ENCODE results near the gene TMEM91.

The TMEM91 gene

DNA sequence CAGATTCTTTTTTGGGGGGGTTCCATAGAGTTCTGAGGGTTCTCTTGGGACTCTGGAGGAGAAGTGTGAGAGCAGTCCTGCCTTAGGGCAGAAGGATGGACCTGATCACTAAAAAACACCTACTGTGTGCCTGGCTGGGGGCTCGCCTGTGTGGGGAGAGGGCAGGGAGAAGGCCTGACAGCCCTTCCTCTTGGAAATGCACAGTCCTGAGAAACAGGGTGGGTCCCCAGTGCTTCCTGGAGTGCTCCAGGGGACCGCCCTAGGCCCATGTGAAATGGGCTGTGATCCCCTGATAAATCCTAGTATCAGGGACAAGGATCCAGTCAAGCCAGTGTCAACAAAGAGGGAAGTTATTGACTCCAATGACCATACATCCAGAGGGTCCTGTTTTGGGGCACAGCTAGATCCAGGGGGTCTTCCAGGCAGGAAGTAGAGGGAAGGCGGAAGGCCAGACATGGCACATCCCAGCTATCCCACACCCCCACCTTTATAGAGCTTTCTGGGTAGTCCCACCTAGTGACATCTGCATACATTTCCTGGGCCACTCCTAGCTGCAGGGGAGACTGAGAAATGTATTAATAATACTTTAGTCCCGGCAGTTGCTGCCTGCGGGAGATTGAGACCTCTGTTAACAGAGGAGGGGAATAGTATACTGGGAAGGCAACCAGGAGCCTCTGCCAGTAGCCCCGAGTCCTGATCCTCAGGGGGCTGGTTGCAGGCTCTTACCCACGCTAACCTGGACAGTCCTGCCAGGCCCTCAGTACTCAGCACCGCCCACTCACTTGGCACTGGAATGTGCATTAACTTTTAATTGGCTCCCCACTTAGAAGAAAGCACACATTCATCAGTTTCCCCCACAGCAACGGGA is 35.0 kb downstream of the TMEM91 start:
- DNase-seq (ENCODE audit: low spot score), result no peak

DNA sequence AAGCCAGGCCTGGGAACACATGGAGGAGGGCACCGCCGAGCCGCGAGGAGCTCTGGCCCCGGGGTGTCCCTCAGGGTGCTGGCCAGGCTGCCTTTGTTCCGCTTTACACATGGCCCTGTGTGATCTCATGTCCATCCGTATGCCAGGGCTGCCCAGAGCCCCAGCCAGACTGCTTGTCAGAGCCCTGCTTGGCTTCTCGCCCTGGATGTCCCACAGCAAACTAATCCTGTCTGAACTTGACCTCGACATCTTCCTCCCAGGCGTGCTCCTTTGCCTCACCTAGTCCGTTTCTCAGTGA is 35.6 kb downstream of the TMEM91 start:
- DNase-seq (ENCODE audit: low spot score), result no peak

DNA sequence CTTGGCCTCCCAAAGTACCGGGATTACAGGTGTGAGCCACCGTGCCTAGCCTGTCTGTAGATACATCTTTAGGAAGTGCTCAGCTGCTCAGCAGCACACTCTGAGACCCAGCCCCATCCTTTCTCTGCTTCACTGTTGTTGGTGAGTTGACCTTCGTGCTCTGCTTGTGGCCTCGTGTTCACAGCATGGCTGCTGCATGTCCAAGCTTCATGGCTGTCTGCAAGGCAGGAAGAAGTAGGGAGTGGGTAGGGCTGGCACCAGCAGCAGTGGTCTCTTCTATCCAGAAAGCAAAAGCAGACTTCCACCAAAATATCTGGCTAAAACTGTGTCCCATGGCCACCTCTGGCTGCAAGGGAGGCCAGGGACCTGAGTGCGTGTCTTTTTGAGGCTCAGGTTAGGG is 36.6 kb downstream of the TMEM91 start:
- DNase-seq (ENCODE audit: low spot score), result no peak

DNA sequence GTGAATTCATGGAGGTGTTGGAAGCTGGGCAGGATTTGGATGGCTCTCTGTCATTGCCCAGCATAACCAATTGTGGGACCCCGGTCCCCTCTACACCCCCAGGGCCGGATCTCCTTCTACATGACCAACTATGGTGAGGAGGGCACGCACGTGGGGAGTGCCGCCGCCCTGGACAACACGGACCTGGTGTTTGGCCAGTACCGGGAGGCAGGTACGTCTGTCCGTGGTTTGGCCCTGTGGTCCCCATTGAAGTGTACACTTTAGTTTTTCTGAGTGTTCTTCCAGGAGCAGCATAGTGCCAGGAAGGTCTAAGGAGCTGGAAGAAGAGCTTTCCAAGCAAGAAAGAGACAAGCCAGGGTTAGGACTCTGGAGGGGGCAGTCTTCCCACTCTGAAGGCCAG is 37.6 kb downstream of the TMEM91 start:
- no peak for DNase-seq (ENCODE audit: low spot score)

DNA sequence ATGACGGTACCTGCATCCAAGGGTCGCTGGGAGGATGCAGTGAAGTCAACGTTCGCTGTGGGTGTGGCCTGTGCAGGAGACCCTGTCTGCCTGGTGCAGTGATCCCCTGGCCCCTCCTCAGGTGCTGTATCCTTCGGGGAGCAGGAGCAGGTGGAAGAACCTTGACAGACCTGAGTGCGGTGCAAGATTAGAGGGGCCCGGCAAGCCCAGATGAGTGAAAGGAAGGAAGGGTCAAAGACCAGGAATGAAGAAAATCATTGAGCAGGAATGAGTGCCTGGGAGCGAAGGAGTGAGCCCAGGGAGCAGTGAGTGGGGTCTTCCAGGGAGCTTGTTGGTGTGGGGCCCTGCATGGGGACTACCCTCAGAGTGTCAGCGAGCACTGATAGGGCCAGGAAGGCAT is 38.1 kb downstream of the TMEM91 start:
- DNase-seq (ENCODE audit: low spot score), result no peak

DNA sequence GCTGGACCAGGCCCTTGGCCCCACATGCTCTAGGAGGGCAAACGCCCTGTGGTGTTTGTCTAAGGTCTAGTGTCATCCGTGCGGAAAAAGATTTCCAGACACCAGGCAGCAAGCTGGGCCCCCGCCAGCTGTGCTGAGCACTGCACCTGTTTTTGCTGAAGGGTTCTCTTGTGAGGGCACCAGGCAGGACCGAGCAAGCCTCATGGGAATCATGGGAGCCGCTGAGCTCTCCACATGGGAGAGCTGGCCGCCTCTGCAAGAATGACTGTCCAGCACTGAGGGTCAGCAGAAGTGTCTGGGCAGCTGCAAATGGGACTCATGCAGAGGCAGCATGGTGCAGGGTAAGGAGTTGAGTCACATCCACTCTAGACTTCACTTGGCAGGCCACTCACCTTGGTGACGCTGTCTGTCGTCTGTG is 38.8 kb downstream of the TMEM91 start:
- no peak for DNase-seq (ENCODE audit: low spot score)

DNA sequence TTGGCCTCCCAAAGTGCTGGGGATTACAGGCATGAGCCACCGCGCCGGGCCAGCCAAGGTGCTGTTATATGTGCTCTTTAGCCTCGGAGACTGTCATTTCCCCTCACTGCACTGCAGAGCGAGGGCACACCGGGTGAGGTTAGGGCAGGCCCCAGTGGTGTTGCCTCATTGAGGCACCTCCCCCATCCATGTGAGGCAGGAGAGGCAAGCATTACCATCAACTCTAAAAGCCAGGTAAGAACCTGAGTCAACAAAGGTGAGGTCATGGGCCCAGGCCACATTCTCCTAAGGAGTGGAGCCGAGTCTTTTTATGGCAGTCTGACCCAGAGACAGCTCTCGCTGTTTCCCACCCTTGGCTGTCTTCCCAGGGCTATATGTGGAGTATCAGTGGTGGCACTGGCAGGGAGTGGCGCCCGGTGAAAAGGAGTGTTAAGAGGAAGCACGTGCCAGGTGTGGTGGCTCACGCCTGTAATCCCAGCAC is 39.9 kb downstream of the TMEM91 start:
- no peak for DNase-seq (ENCODE audit: low spot score)

DNA sequence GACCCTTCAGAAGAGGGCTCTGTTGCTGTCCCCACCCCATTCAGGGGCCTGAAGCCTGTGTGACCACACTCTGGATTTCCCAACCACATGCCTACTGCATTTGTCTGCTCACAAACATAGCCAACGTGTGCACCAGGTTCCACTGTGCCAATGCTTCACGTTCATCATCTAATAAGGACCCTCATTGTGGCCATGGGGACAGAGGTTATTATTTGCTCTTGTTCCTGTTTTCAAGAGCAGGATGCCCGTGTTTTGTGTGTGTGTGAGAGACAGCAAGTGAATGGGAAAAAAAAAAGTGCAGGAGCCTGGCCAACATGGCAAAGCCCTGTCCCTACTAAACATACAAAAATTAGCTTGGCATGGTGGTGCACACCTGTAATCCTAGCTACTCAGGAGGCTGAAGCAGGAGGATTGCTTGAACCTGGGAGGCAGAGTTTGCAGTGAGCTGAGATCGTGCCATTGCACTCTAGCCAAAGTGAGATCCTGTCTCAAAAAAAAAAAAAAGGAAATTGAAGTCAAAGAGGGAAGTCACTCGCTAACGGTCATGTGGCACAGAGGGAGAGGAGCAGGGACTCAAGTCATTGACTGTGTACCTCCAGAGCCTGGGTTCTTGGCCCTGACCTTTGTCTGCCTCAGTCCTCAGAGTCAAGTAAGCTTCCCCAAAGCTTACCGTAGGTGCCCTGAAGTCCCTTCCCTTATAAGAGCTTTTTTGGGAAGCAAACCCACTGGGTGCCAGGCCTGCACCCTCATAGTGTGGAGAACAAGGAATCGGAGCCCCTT is 44.0 kb downstream of the TMEM91 start:
- no peak for DNase-seq (ENCODE audit: low spot score)

DNA sequence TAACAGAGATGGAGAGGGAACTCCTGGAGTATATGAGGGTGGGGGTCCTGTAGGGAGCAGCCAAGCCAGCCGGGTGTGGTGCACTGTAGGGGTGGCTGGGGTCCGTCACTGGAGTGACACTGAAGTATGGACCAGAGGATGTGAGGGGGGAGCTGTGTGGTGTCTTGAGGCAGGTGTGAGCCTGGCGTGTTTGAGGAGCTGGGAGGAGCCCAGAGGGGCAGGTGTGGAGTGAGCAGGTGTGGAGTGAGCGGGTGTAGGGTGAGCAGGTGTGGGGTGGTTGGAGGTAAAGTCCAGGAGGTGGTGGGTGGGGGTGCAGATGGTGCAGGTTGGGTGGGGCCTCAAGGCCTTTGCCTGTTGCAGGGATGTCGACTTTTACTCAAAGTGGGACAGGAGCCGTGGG is 45.0 kb downstream of the TMEM91 start:
- DNase-seq (ENCODE audit: low spot score), result no peak

DNA sequence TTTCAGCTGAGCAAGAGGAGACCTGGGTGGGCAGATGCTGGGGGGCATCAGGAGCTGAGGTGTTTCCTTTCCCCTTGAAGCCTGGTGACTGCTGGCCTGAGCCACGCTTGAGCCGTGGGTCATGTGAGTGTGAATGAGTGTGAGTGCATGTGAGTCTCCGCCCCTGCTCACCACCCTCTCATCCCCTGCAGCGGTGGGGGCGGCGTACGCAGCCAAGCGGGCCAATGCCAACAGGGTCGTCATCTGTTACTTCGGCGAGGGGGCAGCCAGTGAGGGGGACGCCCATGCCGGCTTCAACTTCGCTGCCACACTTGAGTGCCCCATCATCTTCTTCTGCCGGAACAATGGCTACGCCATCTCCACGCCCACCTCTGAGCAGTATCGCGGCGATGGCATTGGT is 45.6 kb downstream of the TMEM91 start:
- DNase-seq (ENCODE audit: low spot score), result no peak

DNA sequence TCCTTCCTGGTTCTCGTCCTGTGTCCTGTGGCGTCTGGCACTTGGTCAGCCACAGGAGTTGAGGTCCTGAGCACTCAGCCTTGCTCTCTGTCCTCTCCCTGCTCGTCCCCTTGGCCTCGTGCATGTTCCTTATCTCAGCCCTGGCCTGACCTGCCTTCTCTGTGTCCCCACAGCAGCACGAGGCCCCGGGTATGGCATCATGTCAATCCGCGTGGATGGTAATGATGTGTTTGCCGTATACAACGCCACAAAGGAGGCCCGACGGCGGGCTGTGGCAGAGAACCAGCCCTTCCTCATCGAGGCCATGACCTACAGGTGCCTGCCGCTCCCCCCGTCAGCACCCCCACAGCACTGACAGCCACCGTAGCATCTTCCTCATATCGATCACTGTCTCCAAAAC is 46.1 kb downstream of the TMEM91 start:
- DNase-seq (ENCODE audit: low spot score), result no peak

DNA sequence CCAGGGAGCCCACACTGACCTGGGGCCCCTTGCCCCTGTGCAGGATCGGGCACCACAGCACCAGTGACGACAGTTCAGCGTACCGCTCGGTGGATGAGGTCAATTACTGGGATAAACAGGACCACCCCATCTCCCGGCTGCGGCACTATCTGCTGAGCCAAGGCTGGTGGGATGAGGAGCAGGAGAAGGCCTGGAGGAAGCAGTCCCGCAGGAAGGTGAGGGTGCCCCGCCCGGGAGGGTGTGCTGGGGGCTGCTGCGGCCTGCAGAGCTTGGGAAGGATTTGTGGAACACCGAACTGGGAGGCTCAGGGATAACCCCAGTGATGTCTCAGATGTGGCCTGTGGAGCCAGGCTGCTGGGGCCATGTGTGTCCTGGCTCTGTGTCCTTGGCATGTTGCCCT is 46.6 kb downstream of the TMEM91 start:
- no peak for DNase-seq (ENCODE audit: low spot score)

DNA sequence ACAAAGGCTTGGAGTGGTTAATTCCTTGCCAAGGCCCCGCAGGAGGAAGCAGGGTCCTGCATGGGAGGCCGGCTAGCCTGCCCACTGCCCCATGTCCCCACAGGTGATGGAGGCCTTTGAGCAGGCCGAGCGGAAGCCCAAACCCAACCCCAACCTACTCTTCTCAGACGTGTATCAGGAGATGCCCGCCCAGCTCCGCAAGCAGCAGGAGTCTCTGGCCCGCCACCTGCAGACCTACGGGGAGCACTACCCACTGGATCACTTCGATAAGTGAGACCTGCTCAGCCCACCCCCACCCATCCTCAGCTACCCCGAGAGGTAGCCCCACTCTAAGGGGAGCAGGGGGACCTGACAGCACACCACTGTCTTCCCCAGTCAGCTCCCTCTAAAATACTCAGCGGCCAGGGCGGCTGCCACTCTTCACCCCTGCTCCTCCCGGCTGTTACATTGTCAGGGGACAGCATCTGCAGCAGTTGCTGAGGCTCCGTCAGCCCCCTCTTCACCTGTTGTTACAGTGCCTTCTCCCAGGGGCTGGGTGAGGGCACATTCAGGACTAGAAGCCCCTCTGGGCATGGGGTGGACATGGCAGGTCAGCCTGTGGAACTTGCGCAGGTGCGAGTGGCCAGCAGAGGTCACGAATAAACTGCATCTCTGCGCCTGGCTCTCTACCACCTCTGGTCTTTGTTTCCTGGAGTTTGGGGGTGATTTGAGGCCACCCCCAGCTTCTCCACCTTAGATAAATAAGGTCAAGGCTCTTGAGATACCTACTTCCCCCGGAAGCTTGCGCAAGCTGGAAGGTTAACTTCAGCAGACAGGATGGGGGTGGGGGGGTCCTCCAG is 48.2 kb downstream of the TMEM91 start:
- no peak for DNase-seq (ENCODE audit: low spot score)

DNA sequence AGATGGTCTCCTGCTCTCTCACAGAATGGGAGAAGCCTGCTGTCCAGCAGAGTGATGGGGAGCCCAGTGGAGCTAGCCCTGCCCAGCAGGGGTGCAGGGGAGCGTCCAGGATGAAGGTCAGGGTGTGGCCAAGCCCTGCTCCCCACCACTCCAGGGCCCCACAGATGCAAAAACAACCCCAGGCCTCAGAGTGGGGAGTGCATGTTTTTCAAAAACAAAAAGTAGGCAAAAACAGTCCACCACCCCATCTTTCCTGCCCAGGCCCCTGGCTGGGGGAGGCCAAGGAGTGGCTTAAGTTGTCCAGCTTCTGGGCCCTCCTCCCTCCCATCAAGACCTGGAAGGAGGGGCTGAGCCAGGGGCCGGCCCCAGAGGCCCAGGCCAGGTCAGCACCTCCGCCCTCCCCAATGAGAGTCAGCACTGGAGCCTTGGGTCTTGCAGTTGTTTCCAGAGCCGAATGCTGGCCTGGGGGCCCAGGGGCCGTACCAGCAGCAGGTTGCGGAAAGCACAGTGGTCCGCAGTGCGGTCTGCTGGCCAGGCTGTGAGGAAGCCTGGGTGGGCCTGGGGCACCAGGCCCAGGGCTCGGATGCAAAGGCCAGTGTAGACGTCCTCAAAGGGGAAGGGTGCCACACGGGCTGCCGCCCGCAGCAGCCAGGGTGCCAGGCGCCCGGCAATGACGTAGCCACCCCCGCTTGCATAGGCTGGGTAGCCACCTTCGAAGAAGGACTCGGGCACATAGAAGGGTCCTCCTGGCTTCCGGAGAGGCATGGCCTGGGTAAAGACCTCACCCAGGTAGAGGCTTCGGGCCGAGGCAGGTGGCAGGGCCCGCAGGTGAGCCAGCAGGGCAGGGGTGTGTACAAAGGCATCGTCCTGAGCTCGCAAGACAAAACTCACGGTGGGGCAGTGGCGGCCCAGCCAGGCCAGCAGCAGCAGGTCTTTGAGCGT is 49.1 kb downstream of the TMEM91 start:
- no peak for DNase-seq (ENCODE audit: low spot score)

DNA sequence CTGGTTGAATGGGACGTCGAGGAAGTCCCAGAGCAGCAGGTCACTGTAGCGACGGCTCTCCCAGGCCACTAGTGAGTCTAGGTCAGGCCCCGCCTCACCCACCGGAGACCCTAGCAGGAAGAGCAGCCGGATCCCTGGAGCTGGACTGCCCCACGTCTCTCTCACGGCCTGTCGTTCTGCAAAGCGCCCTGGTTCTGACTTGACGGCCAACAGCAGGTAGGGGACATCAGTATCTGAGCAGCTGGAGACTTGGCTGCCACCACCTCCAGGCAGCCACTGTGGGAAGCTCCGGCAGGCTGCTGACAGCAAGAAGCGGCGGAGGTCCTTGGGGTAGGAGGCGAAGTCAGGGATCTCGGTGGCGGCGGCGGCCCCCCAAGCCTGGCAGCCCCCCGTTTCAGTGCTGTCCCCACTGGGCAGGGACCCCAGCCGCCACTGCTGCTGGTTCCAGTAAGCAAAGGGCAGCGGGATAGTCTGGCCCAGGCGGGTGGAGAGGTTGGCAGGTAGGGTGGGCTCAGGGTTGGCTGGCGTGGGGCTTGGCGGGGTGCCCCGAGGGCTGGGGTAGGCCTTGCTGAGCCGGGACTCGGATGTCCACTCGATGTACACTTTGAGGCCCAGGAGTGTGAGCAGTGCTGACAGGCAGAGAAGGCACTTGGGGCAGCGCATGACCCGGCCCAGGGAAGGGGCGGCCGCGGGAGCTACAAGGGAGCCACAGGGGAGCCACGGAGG is 49.9 kb downstream of the TMEM91 start:
- DNase-seq (ENCODE audit: low spot score), result no peak

DNA sequence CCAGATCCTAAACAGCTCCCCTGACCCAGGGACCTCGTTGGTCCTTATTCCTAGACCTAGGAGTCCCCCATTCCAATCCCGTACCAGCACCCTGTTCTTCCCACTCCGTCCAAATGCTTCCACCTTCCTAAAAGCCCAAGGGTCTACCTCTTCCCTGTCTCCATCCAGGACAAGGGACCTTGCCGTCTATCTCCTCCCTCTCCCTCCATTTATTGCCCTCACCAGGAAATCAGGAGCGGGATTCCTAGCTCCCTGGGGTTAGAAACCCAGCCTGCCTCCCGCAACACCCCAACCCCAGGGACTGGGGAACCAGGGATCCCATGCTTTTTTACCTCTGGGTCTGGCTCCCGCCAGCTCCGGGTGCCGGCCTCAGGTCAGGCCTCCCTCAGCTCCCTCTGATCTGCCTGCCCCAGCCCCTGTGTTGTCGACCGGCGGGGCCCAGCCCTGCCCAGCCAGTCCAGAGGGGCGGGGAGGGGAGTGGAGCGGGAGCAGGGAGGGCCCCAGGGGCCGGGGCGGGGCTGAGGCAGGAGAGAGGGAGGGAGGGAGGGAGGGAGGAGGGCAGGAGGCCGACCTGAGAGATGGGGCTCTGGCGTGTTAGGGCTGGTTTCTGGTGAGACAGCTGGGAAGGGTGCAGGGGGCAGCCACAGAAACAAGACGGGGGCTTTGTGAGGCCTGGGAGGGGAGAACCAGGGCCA is 50.8 kb downstream of the TMEM91 start, which contains the start of gene B3GNT8:
Gene B3GNT8, minus strand, starts transcription at position 423 of the 695 bp plus-strand sequence. CDS start 596 bp downstream, outside the sequence.
- peak; percentile 90 for DNase-seq (ENCODE audit: low spot score)

DNA sequence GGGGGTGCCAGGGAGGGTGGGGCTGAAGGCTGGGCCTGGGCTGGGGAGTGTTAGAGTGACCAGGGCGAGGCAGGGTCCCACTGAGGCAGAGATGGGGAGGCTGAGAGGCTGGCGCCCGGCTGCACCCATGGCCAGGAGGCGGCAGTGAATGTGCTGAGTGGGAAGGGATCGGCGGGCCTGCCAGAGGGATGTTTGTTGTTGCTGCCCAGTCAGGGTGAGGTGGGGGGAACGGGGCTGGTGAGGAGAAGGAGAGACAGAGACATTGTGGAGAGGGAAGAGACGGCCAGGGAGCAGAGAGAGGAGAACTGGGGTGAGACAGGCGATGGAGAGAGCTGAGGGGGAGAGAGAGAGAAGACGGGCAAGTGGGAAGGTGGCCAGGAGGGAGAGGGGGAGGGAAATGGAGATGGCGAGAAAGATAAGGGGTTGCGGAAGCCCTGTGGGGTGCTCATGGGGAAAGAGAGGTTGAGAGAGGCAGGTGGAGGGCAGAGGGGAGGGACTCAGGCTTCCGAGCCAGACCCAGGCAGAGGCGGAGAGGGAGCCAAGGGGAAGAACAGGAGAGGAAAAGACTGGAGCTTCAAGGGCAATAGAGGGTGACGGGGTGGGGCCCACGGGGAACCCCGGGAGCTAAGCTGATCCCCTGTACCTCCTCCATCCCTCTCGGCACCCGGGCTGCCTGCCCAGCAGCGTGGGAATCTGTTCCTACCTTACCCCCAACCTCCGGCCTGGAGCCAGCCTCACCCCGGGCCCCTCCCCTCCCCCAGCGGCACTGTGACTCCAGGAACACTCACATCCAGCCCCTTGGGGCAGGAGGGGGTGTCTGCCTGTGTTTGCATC is 51.5 kb downstream of the TMEM91 start:
- DNase-seq (ENCODE audit: low spot score), result no peak

DNA sequence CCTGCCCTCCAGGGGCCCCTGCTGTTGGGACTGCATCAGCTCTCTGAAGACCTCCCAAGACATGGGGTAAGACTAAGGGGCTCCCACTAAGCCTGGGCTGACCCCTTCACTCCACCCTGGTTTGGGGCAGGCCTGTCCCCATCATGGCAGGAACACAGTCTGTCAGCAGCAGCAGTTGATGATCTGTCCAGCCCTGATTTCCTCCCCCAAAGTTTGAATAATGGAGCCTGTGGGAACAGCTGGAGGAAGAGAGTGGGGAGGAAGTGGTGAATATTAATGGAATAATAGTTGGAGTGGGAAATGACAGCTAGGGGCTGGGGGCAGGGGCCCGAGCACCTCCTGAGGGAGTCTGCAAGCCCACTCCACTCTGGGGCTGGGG is 52.1 kb downstream of the TMEM91 start:
- DNase-seq (ENCODE audit: low spot score), result no peak

DNA sequence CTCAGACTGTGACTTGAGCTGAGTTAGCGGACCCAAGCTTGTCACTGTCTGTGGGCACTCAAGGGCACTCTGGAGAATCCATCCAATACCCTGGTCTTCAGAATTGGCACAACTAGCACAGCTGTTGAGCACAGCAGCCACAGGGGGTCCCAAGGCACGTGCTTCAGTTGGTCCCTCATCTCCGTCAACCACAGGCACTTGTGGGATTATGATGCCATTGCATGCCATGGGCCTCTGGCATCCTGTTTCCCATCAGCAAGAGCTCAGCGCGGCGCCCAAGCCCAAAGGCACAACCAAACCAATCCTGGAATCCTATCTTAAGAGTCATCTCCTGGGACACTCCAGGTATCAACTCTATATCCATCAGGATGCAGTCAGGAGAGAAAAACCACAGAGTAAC is 54.6 kb downstream of the TMEM91 start:
- DNase-seq (ENCODE audit: low spot score), result no peak

Data from ecto neural progenitor cell (in vitro differentiated cells).